OCI-LY3 (cell line): ENCODE measurements around the gene CDH4.

Experiments used
- H2AFZ ChIP-seq: fragments of 200-600, 300-600 bp; shearing (Covaris generic); 2 replicates; pipeline ENCODE4 v1.6.0; 2014; ENCODE audit warnings: antibody characterized with exemption, low read depth, low read length
- H3K27ac ChIP-seq: fragments of 200-600, 300-600 bp; sonication (generic); 2 replicates; pipeline ENCODE4 v1.5.1; 2014; ENCODE audit warnings: mild to moderate bottlenecking, low read length, moderate library complexity, mixed read lengths
- H3K27me3 ChIP-seq: fragments of 200-600, 300-600 bp; sonication (generic); 2 replicates; pipeline ENCODE4 v1.6.1; 2014; ENCODE audit warnings: low read depth, low read length, mixed read lengths
- H3K36me3 ChIP-seq: fragments of 200-600, 300-600 bp; sonication (generic); replicated peaks from 2 replicates; pipeline ENCODE3; 2014; ENCODE audit warnings: low read depth, low read length, mixed read lengths
- H3K4me1 ChIP-seq: fragments of 300-600, 200-600 bp; sonication (generic); 2 replicates; pipeline ENCODE4 v1.6.1; 2014; ENCODE audit warnings: low read length, mixed read lengths
- H3K4me2 ChIP-seq: fragments of 200-600, 300-600 bp; sonication (generic); 2 replicates; pipeline ENCODE4 v1.6.1; 2014; ENCODE audit warnings: low read length, mixed read lengths
- H3K4me3 ChIP-seq: fragments of 300-600, 200-600 bp; sonication (generic); 2 replicates; pipeline ENCODE4 v1.5.1; 2014; ENCODE audit warnings: antibody characterized with exemption, mild to moderate bottlenecking, low read length, moderate library complexity
- H3K79me2 ChIP-seq: fragments of 300-600, 200-600 bp; shearing (Covaris generic); 2 replicates; pipeline ENCODE4 v1.6.1; 2014; ENCODE audit warnings: mild to moderate bottlenecking, low read length, mixed read lengths
- H3K9ac ChIP-seq: fragments of 300-600, 200-600 bp; shearing (Covaris generic); 2 replicates; pipeline ENCODE4 v1.6.0; 2014; ENCODE audit warnings: mild to moderate bottlenecking, low read length, moderate library complexity
- H3K9me3 ChIP-seq: fragments of 200-600, 300-600 bp; shearing (Covaris generic); 2 replicates; pipeline ENCODE4 v1.6.1; 2014; ENCODE audit warnings: low read length, mixed read lengths; ENCODE audit not compliant: insufficient read depth
- H4K20me1 ChIP-seq: fragments of 200-600, 300-600 bp; sonication (generic); 2 replicates; pipeline ENCODE4 v1.6.1; 2016; ENCODE audit warnings: low read length, mixed read lengths; ENCODE audit not compliant: insufficient read depth
- CTCF ChIP-seq: fragments of 200-600, 300-600 bp; sonication (generic); IDR thresholded peaks from 2 replicates; pipeline ENCODE4 v1.5.1; 2014; ENCODE audit warnings: antibody characterized with exemption, low read length, low read depth
- EZH2phosphoT487 ChIP-seq: fragments of 200-600 bp; shearing (Covaris generic); IDR thresholded peaks from 2 replicates; pipeline ENCODE4 v1.6.1; 2018; ENCODE audit warnings: antibody characterized with exemption, mixed run types, low read depth

The CDH4 gene

DNA sequence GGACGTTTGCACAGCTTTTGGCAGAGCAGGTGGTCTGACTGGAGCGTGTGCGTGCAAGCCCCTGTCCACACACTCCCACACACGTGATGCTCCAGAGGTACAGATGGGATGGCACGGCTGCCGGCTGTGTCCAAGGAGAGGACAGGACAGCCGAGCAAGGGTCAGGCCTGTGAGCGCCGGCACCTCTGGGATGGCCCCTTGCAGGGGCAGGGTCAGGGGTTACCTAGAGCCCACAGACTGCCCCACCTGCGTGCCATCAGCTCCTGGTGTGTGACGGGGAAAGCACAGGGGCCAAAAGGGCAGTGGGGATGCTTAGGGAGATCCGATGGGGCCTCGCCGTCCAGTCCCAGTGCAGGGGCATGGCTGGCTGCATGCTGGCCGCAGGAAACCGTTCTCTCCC lies 623.9 kb downstream of the CDH4 start:
- no peak overlapping the region for H3K4me2 ChIP-seq
- no peak overlapping the region for H2AFZ ChIP-seq
- TF ChIP-seq EZH2phosphoT487 (no peak), CTCF (no peak)
- H3K79me2 ChIP-seq, result no peaks in the 10 kb centered on the region
- no peak overlapping the region for H3K9ac ChIP-seq
- no peaks in the 10 kb centered on the region for H3K36me3 ChIP-seq
- no peaks in the 10 kb centered on the region for H4K20me1 ChIP-seq
- no peaks in the 10 kb centered on the region for H3K4me1 ChIP-seq
- H3K27me3 ChIP-seq, result no peaks in the 10 kb centered on the region
- no peak overlapping the region for H3K27ac ChIP-seq
- no peak overlapping the region for H3K4me3 ChIP-seq
- H3K9me3 ChIP-seq, result no peaks in the 10 kb centered on the region

GRCh38 chr20:61876952-61877728 lies 625.1 kb downstream of the CDH4 start:
- no peaks in the 10 kb centered on the region for H3K4me1 ChIP-seq
- H3K9ac ChIP-seq, result no peak overlapping the region

DNA sequence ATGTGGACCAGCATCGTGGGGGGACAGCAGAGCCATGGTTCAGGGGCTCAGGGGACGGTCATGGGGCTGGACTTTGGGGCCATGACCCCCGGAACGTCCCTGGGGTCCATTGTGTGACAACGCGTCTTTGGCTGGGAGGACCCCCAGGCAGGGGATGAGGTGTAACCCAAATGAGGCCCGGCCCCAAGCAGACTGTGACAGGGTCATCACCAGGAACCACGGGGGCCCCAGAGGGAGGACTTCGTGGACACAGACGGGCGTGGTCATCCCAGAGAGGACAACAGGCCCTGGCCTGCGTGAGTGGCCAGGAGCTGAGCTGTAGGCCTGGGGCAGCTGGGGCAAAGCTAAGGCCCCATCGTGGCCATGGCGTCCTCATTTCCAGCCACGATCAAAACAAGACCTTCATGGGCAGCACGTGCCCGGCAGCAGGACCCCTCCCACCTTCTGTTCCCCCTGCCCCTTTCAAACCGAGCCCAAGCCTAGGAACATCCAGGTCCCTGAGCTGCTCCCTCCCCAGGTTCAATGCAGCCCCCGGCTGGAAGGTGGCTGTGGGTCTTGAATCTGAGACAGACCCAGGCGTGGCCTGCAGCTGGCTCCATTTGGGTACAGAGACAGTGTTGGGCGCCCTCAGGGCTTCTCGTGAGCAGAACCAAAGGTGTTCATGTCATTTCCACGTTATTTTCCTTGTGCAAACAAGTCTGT lies 625.9 kb downstream of the CDH4 start:
- no peaks in the 10 kb centered on the region for H3K36me3 ChIP-seq
- TF ChIP-seq EZH2phosphoT487, result no peak
- no peak for TF ChIP-seq CTCF

More at GRCh38 chr20:61876952-61877728, 625.1 kb downstream of the CDH4 start:
- Histone ChIP-seq H3K36me3 (no peaks in the 10 kb centered on the region), H4K20me1 (no peaks in the 10 kb centered on the region), H3K4me2 (no peak overlapping the region), H2AFZ (no peak overlapping the region), H3K79me2 (no peaks in the 10 kb centered on the region), H3K27ac (no peak overlapping the region), H3K9me3 (no peaks in the 10 kb centered on the region), H3K27me3 (no peaks in the 10 kb centered on the region), H3K4me3 (no peak overlapping the region)
- no peak for TF ChIP-seq EZH2phosphoT487
- TF ChIP-seq CTCF, result no peak

GRCh38 chr20:61878478-61879302 lies 626.6 kb downstream of the CDH4 start:
- no peaks in the 10 kb centered on the region for H3K4me1 ChIP-seq
- H3K79me2 ChIP-seq, result no peaks in the 10 kb centered on the region
- H3K9me3 ChIP-seq, result no peaks in the 10 kb centered on the region
- H3K36me3 ChIP-seq, result no peaks in the 10 kb centered on the region
- no peak overlapping the region for H3K27ac ChIP-seq
- H3K9ac ChIP-seq, result no peak overlapping the region
- H3K4me2 ChIP-seq, result no peak overlapping the region
- H3K4me3 ChIP-seq, result no peak overlapping the region
- TF ChIP-seq CTCF (no peak), EZH2phosphoT487 (no peak)
- H2AFZ ChIP-seq, result no peak overlapping the region
- no peaks in the 10 kb centered on the region for H3K27me3 ChIP-seq
- no peaks in the 10 kb centered on the region for H4K20me1 ChIP-seq

More for the DNA sequence above, 625.9 kb downstream of the CDH4 start:
- no peaks in the 10 kb centered on the region for H3K79me2 ChIP-seq
- no peak overlapping the region for H2AFZ ChIP-seq
- no peak overlapping the region for H3K9ac ChIP-seq
- H3K9me3 ChIP-seq, result no peaks in the 10 kb centered on the region
- H3K4me3 ChIP-seq, result no peak overlapping the region
- no peaks in the 10 kb centered on the region for H4K20me1 ChIP-seq
- no peaks in the 10 kb centered on the region for H3K4me1 ChIP-seq
- H3K27ac ChIP-seq, result no peak overlapping the region
- no peak overlapping the region for H3K4me2 ChIP-seq
- no peaks in the 10 kb centered on the region for H3K27me3 ChIP-seq
